ENCODE data around the gene SYNJ1. TPM values are rescaled to one million over a fixed set of nuclear protein-coding genes. Genes with fewer than 3 reads are reported as not detected.

The SYNJ1 gene
- total and polyA plus RNA-seq, 2 of the 13 experiments (the other 11 are each of a cell fraction or from before 2014, with no cell fraction given): 2.0 to 2.7 TPM

DNA sequence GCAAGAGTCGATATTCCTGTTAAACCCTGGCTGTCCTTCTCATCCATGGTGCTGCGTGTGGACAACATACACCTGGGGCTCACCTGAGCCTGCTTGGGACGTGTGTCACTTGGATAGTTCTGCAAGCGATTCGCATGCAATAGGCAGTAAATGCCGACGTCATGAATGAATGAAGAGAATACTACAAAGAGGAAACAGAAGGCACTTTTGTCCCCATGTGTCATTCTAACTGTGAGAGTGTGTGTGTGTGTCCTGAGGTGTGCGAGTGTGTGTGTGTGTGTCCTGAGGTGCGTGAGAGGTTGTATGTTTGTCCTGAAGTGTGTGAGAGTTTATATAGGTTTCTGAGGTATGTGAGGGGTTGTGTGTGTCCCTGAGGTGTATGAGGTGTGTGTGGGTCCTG, 141.8 kb downstream of the SYNJ1 start:
- Histone ChIP-seq H3K9ac (ENCODE audit: insufficient read depth, low read depth, low read length) (no peak overlapping the region), H3K79me2 (ENCODE audit: insufficient read depth, low read length) (no peaks in the 10 kb centered on the region), H3K4me2 (ENCODE audit: low read depth, low read length) (no peak overlapping the region), H3K4me3 (replicated peaks in 1 of 3; ENCODE audit: insufficient read depth in 1 of 3, low read depth in 2 of 3, low read length in 3 of 3) (no peak overlapping the region), H4K20me1 (ENCODE audit: insufficient read depth, low read length) (no peaks in the 10 kb centered on the region), H3K27ac (ENCODE audit: extremely low read length, insufficient read depth, low read length) (no peak overlapping the region), H3K4me1 (ENCODE audit: insufficient read depth, low read length) (peaks cover 36% of the 10 kb centered on the region), H3K9me3 (ENCODE audit: low read length) (no peaks in the 10 kb centered on the region), H2AFZ (ENCODE audit: low read length) (no peak overlapping the region), H3K36me3 (replicated peaks in 1 of 2; ENCODE audit: control insufficient read depth in 1 of 2, insufficient read depth in 2 of 2, low read length in 2 of 2) (no peaks in the 10 kb centered on the region), H3K27me3 (ENCODE audit: control insufficient read depth in 1 of 2, insufficient read depth in 2 of 2, low read length in 2 of 2) (no peaks in the 10 kb centered on the region)
- ATAC-seq (no peak), DNase-seq (ENCODE audit: low spot score) (no peak), FAIRE-seq (no peak)
- TF ChIP-seq, protein P1, sequence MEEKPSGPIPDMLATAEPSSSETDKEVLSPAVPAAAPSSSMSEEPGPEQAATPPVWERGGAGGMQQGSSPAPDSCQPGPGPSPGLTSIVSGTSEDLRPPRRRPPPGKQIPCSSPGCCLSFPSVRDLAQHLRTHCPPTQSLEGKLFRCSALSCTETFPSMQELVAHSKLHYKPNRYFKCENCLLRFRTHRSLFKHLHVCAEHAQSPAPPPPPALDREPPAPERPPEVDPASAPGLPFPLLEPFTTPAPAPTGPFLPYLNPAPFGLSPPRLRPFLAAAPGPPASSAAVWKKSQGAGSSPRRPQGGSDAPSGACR (CRISPR knock-in tag; IDR thresholded peaks at IDR 0.05): no peak
- TF ChIP-seq, protein P2, sequence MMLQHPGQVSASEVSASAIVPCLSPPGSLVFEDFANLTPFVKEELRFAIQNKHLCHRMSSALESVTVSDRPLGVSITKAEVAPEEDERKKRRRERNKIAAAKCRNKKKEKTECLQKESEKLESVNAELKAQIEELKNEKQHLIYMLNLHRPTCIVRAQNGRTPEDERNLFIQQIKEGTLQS (CRISPR knock-in tag; IDR thresholded peaks at IDR 0.05): no peak
- TF ChIP-seq HHEX (CRISPR knock-in tag; IDR thresholded peaks at IDR 0.05) (no peak), CHD4 (IDR thresholded peaks at IDR 0.05; ENCODE audit: borderline replicate concordance, low read length) (no peak), TMF1 (CRISPR knock-in tag; IDR thresholded peaks at IDR 0.05; ENCODE audit: low read depth) (no peak), RORA (CRISPR knock-in tag; IDR thresholded peaks at IDR 0.05) (no peak)
- TF ChIP-seq, protein P3, sequence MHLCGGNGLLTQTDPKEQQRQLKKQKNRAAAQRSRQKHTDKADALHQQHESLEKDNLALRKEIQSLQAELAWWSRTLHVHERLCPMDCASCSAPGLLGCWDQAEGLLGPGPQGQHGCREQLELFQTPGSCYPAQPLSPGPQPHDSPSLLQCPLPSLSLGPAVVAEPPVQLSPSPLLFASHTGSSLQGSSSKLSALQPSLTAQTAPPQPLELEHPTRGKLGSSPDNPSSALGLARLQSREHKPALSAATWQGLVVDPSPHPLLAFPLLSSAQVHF (CRISPR knock-in tag; IDR thresholded peaks at IDR 0.05): no peak
- TF ChIP-seq, protein P4, sequence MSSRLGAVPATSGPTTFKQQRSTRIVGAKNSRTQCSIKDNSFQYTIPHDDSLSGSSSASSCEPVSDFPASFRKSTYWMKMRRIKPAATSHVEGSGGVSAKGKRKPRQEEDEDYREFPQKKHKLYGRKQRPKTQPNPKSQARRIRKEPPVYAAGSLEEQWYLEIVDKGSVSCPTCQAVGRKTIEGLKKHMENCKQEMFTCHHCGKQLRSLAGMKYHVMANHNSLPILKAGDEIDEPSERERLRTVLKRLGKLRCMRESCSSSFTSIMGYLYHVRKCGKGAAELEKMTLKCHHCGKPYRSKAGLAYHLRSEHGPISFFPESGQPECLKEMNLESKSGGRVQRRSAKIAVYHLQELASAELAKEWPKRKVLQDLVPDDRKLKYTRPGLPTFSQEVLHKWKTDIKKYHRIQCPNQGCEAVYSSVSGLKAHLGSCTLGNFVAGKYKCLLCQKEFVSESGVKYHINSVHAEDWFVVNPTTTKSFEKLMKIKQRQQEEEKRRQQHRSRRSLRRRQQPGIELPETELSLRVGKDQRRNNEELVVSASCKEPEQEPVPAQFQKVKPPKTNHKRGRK (CRISPR knock-in tag; IDR thresholded peaks at IDR 0.05): no peak
- TF ChIP-seq, protein P5, sequence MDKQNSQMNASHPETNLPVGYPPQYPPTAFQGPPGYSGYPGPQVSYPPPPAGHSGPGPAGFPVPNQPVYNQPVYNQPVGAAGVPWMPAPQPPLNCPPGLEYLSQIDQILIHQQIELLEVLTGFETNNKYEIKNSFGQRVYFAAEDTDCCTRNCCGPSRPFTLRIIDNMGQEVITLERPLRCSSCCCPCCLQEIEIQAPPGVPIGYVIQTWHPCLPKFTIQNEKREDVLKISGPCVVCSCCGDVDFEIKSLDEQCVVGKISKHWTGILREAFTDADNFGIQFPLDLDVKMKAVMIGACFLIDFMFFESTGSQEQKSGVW (CRISPR knock-in tag; IDR thresholded peaks at IDR 0.05; ENCODE audit: borderline replicate concordance): no peak
- in situ Hi-C loops (cut with HindIII; ENCODE audit: extremely low pct_ligation_motif_present, low pct_unique_long_range_greater_than_20kb) (no loop called here), intact Hi-C loops (cut with micrococcal nuclease; ENCODE audit: unreplicated experiment) (no loop called here)
- BruUV-seq (replicated peaks): no TSS peak
- WGBS (ENCODE audit: low lambda C conversion rate): 91% methylated on average over 9 of the region's 9 CpGs
- ChIA-PET CTCF (ENCODE audit: low intra/inter-chr PET ratio, low total read pairs) (no interaction called here), POLR2A (no interaction called here)
